Tibial nerve (tissue), 4 donors: ENCODE results near the gene C16orf74. TPM values are rescaled to one million over a fixed set of nuclear protein-coding genes. Genes with fewer than 3 reads are reported as not detected.

ENCODE experiments used
- DNase-seq, 2 donors: peaks; one replicate each; pipeline ENCODE4 v3.0.0-alpha.2; 2019; ENCODE audit warnings: low spot score in 2 of 2
- H3K27ac ChIP-seq, 4 donors: fragments of 200-600 bp; sonication (generic) in 3 of 4; one replicate each; pipeline ENCODE4 v1.5.1; 2017 to 2019; ENCODE audit warnings: mild to moderate bottlenecking in 1 of 4
- H3K27me3 ChIP-seq, 2 donors: fragments of 200-600 bp; sonication (generic) in 1 of 2; one replicate each; pipeline versions ENCODE4 v1.5.1 to v1.6.0; 2017 to 2019
- H3K36me3 ChIP-seq, 3 donors: fragments of 200-600 bp; sonication (generic); one replicate each; pipeline ENCODE4 v1.5.1; 2018 to 2019
- H3K4me1 ChIP-seq, 4 donors: fragments of 200-600 bp; sonication (generic) in 3 of 4; one replicate each; pipeline ENCODE4 v1.5.1; 2017 to 2019
- H3K4me3 ChIP-seq, 4 donors: fragments of 200-600 bp; sonication (generic) in 3 of 4; one replicate each; pipeline ENCODE4 v1.5.1; 2017 to 2019; ENCODE audit warnings: mild to moderate bottlenecking in 1 of 4, moderate library complexity in 1 of 4
- H3K9me3 ChIP-seq, 4 donors: fragments of 200-600 bp; sonication (generic) in 3 of 4; one replicate each; pipeline ENCODE4 v1.5.1; 2017 to 2019
- CTCF ChIP-seq, 5 experiments: fragments of 200-600 bp in 3 of 5; fragments of 450-650 bp in 2 of 5; sonication (generic) in 3 of 5; IDR thresholded peaks; one replicate each; pipeline ENCODE4 v1.5.1; 2016 to 2019; ENCODE audit warnings: antibody characterized with exemption in 5 of 5, mild to moderate bottlenecking in 3 of 5, moderate library complexity in 2 of 5
- EP300 ChIP-seq, 2 donors: sonication (generic); formaldehyde crosslinking; IDR thresholded peaks; one replicate each; pipeline ENCODE4 v1.6.1; 2017; ENCODE audit warnings: antibody characterized with exemption in 2 of 2, mild to moderate bottlenecking in 1 of 2
- POLR2A ChIP-seq, 2 donors: fragments of 450-650 bp; IDR thresholded peaks; one replicate each; pipeline ENCODE4 v1.6.1; 2017; ENCODE audit warnings: antibody characterized with exemption in 2 of 2, mild to moderate bottlenecking in 2 of 2, moderate library complexity in 2 of 2
- WGBS, 2 donors: methylation state at CpG; one replicate each; pipeline ENCODE4 v1.1.5; 2018; 5-methylcytosine and 5-hydroxymethylcytosine counted together
- total RNA-seq, 4 donors: library from RNA; depleted of rRNA; stranded (reverse); fragments of >200 nt; gene quantifications; one replicate each; pipeline ENCODE4 v1.1.0, GENCODE V29; 2016

The C16orf74 gene
- total RNA-seq, 4 donors from 2014 or later = 1.5 to 2.5 TPM; not detected in 2

GRCh38 chr16:85699628-85700027, 51.3 kb downstream of the C16orf74 start:
- DNase-seq = no peak
- Histone ChIP-seq H3K4me1 (no peaks in the 10 kb centered on the region), H3K27me3 (peaks cover 0 to 39% of the 10 kb centered on the region in 2 donors), H3K27ac (no peak overlapping the region), H3K4me3 (no peak overlapping the region), H3K36me3 (no peaks in the 10 kb centered on the region), H3K9me3 (peaks cover 0 to 8% (median 0%) of the 10 kb centered on the region in 4 donors)
- 51 to 58% methylated on average over 7 of the region's 7 CpGs for WGBS, 2 donors
- TF ChIP-seq POLR2A (IDR thresholded peaks at IDR 0.05) = no peak
- TF ChIP-seq EP300 (IDR thresholded peaks at IDR 0.05) = no peak
- TF ChIP-seq CTCF (IDR thresholded peaks at IDR 0.05) = no peak

GRCh38 chr16:85698935-85699558, 51.8 kb downstream of the C16orf74 start:
- Histone ChIP-seq H3K36me3 (no peaks in the 10 kb centered on the region), H3K4me3 (no peak overlapping the region), H3K27me3 (peaks cover 0 to 39% of the 10 kb centered on the region in 2 donors), H3K4me1 (no peaks in the 10 kb centered on the region), H3K9me3 (peaks cover 0 to 8% (median 0%) of the 10 kb centered on the region in 4 donors), H3K27ac (no peak overlapping the region)
- TF ChIP-seq CTCF (IDR thresholded peaks at IDR 0.05) = no peak
- no peak for TF ChIP-seq EP300 (IDR thresholded peaks at IDR 0.05)
- TF ChIP-seq POLR2A (IDR thresholded peaks at IDR 0.05) = no peak
- no peak for DNase-seq
- WGBS, 2 donors = 70% methylated on average over 8 to 11 of the region's 12 CpGs

GRCh38 chr16:85698459-85698891, 52.4 kb downstream of the C16orf74 start:
- Histone ChIP-seq H3K4me1 (no peaks in the 10 kb centered on the region), H3K4me3 (no peak overlapping the region), H3K27me3 (peaks cover 0 to 39% of the 10 kb centered on the region in 2 donors), H3K9me3 (peaks cover 0 to 8% (median 0%) of the 10 kb centered on the region in 4 donors), H3K27ac (no peak overlapping the region), H3K36me3 (no peaks in the 10 kb centered on the region)
- no peak for TF ChIP-seq CTCF (IDR thresholded peaks at IDR 0.05)
- no peak for TF ChIP-seq POLR2A (IDR thresholded peaks at IDR 0.05)
- TF ChIP-seq EP300 (IDR thresholded peaks at IDR 0.05) = no peak
- no peak for DNase-seq
- WGBS, 2 donors = 90 to 91% methylated on average over 4 to 7 of the region's 7 CpGs

DNA sequence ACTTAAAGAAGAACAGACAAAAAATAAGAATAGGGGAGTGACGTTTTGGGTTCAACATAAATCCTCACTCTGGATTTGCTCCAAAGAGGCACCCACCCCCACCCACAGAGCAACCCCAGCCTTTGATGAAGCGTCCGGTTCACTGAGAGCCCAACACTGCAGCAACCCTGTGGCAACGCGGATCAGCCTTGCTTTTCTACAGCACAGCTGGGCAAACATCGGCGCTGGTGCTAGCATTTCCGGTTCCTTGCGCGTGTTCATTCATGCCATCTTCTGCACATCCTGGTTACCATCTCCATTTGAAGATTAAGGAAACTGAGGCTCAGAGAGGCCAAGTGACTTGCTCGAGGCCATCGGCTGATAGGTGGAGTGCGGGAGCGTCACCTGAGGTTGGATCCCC, 53.5 kb downstream of the C16orf74 start:
- Histone ChIP-seq H3K4me3 (no peak overlapping the region), H3K27me3 (peaks cover 0 to 39% of the 10 kb centered on the region in 2 donors), H3K36me3 (no peaks in the 10 kb centered on the region), H3K27ac (no peak overlapping the region), H3K4me1 (no peaks in the 10 kb centered on the region), H3K9me3 (peaks cover 0 to 8% (median 0%) of the 10 kb centered on the region in 4 donors)
- no peak for TF ChIP-seq CTCF (IDR thresholded peaks at IDR 0.05)
- no peak for TF ChIP-seq POLR2A (IDR thresholded peaks at IDR 0.05)
- TF ChIP-seq EP300 (IDR thresholded peaks at IDR 0.05) = no peak
- no peak for DNase-seq
- 65 to 67% methylated on average over 14 of the region's 14 CpGs for WGBS, 2 donors

- WGBS, 2 donors = 39 to 55% methylated on average over 16 of the region's 16 CpGs
- Histone ChIP-seq H3K36me3 (no peaks in the 10 kb centered on the region), H3K4me3 (no peak overlapping the region), H3K27me3 (peaks cover 0 to 39% of the 10 kb centered on the region in 2 donors), H3K27ac (no peak overlapping the region), H3K9me3 (peaks cover 0 to 8% (median 0%) of the 10 kb centered on the region in 4 donors), H3K4me1 (no peaks in the 10 kb centered on the region)
- DNase-seq = no peak
- TF ChIP-seq EP300 (IDR thresholded peaks at IDR 0.05) (no peak), POLR2A (IDR thresholded peaks at IDR 0.05) (no peak), CTCF (IDR thresholded peaks at IDR 0.05) (no peak)
Measured at GRCh38 chr16:85696781-85697180, 54.1 kb downstream of the C16orf74 start.
